MCF 10A (cell line): ENCODE results near the gene SUPT4H1. TPM values are rescaled to one million over a fixed set of nuclear protein-coding genes. Genes with fewer than 3 reads are reported as not detected.

Source experiments
- BruUV-seq: library from RNA; stranded (reverse); fragments of 400-500 nt; replicated peaks from 2 replicates; lab custom pipeline; 2021; lab: Mats Ljungman, UMichigan
- CTCF ChIA-PET: fragments of 300-600 bp; sonication (Branson Sonifier 250); formaldehyde crosslinking; extraction: SDS; loops from one replicate; lab custom pipeline; 2021; ENCODE audit warnings: antibody characterized with exemption, inconsistent platforms; lab: Yijun Ruan, JAX
- POLR2A ChIA-PET: fragments of 300-600, 350-650 bp; sonication (Branson Sonifier 250); formaldehyde crosslinking; extraction: SDS; loops from one replicate; lab custom pipeline; 2020; ENCODE audit warnings: antibody characterized with exemption, inconsistent platforms; lab: Yijun Ruan, JAX
- DNase-seq: peaks from one replicate; pipeline ENCODE4 v3.0.0-alpha.2; 2018; ENCODE audit not compliant: unreplicated experiment
- H3K27ac Mint-ChIP-seq: one replicate; pipeline ENCODE4 v1.8.0; 2022; ENCODE audit warnings: mild to moderate bottlenecking, low read depth, mixed read lengths; ENCODE audit not compliant: unreplicated experiment
- H3K27me3 Mint-ChIP-seq: one replicate; pipeline ENCODE4 v1.8.0; 2022; ENCODE audit warnings: mixed read lengths; ENCODE audit not compliant: insufficient read depth, unreplicated experiment
- H3K36me3 Mint-ChIP-seq: one replicate; pipeline ENCODE4 v1.8.0; 2022; ENCODE audit warnings: mild to moderate bottlenecking, moderate library complexity, mixed read lengths; ENCODE audit not compliant: insufficient read depth, unreplicated experiment
- H3K4me1 Mint-ChIP-seq: one replicate; pipeline ENCODE4 v1.8.0; 2022; ENCODE audit warnings: mixed read lengths; ENCODE audit not compliant: insufficient read depth, unreplicated experiment
- H3K4me3 Mint-ChIP-seq: one replicate; pipeline ENCODE4 v1.8.0; 2022; ENCODE audit warnings: mild to moderate bottlenecking, moderate library complexity, mixed read lengths; ENCODE audit not compliant: unreplicated experiment
- H3K9me3 Mint-ChIP-seq: one replicate; pipeline ENCODE4 v1.8.0; 2022; ENCODE audit warnings: mixed read lengths; ENCODE audit not compliant: unreplicated experiment
- intact Hi-C: fragments of 100-400 bp; cut with micrococcal nuclease; formaldehyde crosslinking; loops from 2 replicates; pipeline ENCODE4 v1.14.1; 2022
- total RNA-seq: library from RNA; stranded (reverse); gene quantifications from 2 replicates; pipeline ENCODE4 v1.2.3, GENCODE V29; 2022
- TF ChIP-seq, protein P1 (sequence below): fragments of 200-600 bp; IDR thresholded peaks from one replicate; pipeline ENCODE4 v1.8.0; 2022; ENCODE audit warnings: antibody characterized with exemption, mild to moderate bottlenecking; ENCODE audit not compliant: unreplicated experiment

SUPT4H1 gene
- total RNA-seq, 1 experiment from 2014 or later = 63.4 TPM

DNA sequence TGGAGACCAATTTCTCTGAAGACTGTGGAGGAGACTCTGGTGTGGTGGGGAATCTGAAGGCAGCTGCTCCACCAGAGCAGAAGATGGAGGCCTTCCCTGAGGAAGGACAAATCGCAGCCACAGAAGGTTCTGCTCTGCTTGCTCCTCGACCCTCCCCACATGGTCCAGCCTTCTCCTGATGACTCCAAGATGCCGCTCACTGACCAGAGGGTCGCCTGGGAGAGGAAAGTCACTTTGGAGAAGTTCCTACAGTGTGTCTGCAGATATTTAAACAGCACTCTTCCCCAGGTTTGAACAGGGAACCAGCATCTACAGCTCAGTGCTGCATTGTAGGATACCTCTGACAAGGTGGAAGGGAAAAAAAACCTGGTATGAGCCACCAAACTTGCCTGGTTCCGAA is 21.0 kb upstream of the SUPT4H1 start:
- POLR2A ChIA-PET = interaction anchor here (1.3 kb wide), 1 partner anchor 10 kb away, joined by 4 read pairs; no protein-coding TSS in a partner anchor
- intact Hi-C loops = no loop called here
- CTCF ChIA-PET = interaction anchor here (0.6 to 1.8 kb wide), 2 partner anchors 9 to 15 kb away, joined by 3 to 4 read pairs; no protein-coding TSS in a partner anchor
- H3K9me3 Mint-ChIP-seq = no peaks in the 10 kb centered on the region
- H3K27me3 Mint-ChIP-seq = no peaks in the 10 kb centered on the region
- no peak overlapping the region for H3K27ac Mint-ChIP-seq
- BruUV-seq = no TSS peak
- peaks cover 5% of the 10 kb centered on the region for H3K4me1 Mint-ChIP-seq
- DNase-seq = no peak
- H3K36me3 Mint-ChIP-seq = no peaks in the 10 kb centered on the region
- no peak overlapping the region for H3K4me3 Mint-ChIP-seq
- TF ChIP-seq, protein P1, sequence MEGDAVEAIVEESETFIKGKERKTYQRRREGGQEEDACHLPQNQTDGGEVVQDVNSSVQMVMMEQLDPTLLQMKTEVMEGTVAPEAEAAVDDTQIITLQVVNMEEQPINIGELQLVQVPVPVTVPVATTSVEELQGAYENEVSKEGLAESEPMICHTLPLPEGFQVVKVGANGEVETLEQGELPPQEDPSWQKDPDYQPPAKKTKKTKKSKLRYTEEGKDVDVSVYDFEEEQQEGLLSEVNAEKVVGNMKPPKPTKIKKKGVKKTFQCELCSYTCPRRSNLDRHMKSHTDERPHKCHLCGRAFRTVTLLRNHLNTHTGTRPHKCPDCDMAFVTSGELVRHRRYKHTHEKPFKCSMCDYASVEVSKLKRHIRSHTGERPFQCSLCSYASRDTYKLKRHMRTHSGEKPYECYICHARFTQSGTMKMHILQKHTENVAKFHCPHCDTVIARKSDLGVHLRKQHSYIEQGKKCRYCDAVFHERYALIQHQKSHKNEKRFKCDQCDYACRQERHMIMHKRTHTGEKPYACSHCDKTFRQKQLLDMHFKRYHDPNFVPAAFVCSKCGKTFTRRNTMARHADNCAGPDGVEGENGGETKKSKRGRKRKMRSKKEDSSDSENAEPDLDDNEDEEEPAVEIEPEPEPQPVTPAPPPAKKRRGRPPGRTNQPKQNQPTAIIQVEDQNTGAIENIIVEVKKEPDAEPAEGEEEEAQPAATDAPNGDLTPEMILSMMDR = no peak

DNA sequence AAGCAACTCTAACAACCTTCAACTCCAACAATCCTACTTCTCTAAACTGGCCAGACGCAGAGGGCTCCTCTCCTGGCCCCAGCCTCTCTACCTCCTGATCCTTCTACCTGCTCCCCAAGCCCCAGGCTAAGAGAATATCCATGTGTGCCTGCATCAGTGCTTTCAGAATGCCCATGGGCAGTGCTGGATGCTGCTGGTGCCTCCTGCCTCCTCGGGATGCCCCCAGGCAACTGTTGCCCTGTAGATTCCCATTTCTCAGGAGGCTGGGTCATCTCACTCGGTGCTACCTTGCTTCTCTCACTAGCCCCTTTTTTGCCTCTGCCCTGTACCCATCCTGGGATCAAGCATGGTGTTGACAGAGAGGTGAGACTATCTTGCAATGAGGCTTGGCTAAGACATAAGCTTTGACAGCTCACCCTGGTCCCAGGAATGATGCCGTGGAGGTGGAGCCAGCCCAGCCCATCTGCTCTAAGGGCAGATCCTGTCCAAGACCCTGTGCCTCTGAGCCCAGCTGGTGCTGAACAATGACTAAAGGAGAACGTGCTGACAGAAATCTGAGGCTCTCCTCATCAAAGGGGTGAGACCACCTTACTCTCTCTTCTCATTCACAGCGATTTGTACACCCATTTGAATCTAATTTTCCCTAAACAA is 19.4 kb upstream of the SUPT4H1 start:
- no TSS peak for BruUV-seq
- no peak for DNase-seq
- H3K9me3 Mint-ChIP-seq = no peaks in the 10 kb centered on the region
- CTCF ChIA-PET = interaction anchor here (0.9 to 1.8 kb wide), 2 partner anchors 7 to 13 kb away, joined by 3 to 4 read pairs; no protein-coding TSS in a partner anchor
- H3K27ac Mint-ChIP-seq = no peak overlapping the region
- no peaks in the 10 kb centered on the region for H3K27me3 Mint-ChIP-seq
- TF ChIP-seq, protein P1 = no peak
- peaks cover 5% of the 10 kb centered on the region for H3K4me1 Mint-ChIP-seq
- H3K4me3 Mint-ChIP-seq = no peak overlapping the region
- intact Hi-C loops = no loop called here
- POLR2A ChIA-PET = interaction anchor here (1.1 to 1.3 kb wide), 2 partner anchors 9 to 45 kb away, joined by 4 read pairs; no protein-coding TSS in a partner anchor
- no peaks in the 10 kb centered on the region for H3K36me3 Mint-ChIP-seq

DNA sequence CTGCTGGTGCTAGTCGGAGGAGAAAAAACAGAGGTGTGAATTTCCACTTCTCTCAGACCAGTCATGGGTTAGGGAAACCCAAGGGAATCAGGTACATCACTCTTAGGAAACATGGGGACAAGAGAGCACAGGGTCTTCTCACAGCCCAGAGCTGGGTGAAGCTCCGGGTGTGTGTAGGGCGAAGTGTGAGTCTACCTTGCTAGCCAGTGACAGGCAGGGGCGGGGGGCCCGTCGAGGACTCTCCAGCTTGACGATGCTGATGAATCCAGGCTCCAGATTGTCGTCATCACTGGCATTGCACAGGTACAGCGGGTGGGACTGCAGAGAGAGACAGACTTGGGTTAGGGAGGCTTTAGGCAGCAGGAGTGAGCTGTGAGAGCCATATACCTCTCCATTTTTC is 18.7 kb upstream of the SUPT4H1 start:
- no peaks in the 10 kb centered on the region for H3K9me3 Mint-ChIP-seq
- no peaks in the 10 kb centered on the region for H3K27me3 Mint-ChIP-seq
- DNase-seq = no peak
- no peak overlapping the region for H3K4me3 Mint-ChIP-seq
- H3K27ac Mint-ChIP-seq = no peak overlapping the region
- H3K4me1 Mint-ChIP-seq = peaks cover 5% of the 10 kb centered on the region
- intact Hi-C loops = no loop called here
- TF ChIP-seq, protein P1 = no peak
- no TSS peak for BruUV-seq
- no peaks in the 10 kb centered on the region for H3K36me3 Mint-ChIP-seq
- ChIA-PET POLR2A (interaction anchor here (0.5 kb wide), 1 partner anchor 1372 kb away, joined by 3 read pairs; no protein-coding TSS in a partner anchor), CTCF (interaction anchor here (0.9 kb wide), 1 partner anchor 14 kb away, joined by 3 read pairs; no protein-coding TSS in a partner anchor)

DNA sequence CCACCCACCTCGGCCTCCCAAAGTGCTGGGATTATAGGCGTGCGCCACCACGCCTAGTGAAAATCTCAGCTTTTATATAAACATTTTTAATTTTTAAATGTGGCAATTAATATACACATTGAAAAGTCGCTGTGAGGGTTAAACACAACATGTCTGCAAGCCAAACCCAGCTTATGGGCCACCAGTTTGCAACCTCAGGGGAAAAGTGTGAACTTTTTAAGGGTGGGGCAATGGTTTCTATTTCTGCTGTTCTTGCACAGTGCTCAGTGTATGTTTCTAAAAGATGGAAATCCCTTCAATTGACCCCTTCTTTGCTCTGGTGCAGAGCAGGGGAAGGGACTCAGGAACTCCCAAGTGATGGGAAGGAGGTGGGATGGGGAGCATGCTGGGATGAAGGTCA is 18.3 kb upstream of the SUPT4H1 start:
- TF ChIP-seq, protein P1 = no peak
- no peak for DNase-seq
- H3K9me3 Mint-ChIP-seq = no peaks in the 10 kb centered on the region
- peaks cover 2% of the 10 kb centered on the region for H3K36me3 Mint-ChIP-seq
- no peaks in the 10 kb centered on the region for H3K27me3 Mint-ChIP-seq
- intact Hi-C loops = no loop called here
- BruUV-seq = no TSS peak
- ChIA-PET POLR2A (interaction anchor here (0.5 to 1.7 kb wide), 3 partner anchors 18 to 1372 kb away, joined by 3 to 6 read pairs (median 3); partner anchors contain the start of genes RNF43 and SUPT4H1), CTCF (no interaction called here)
- no peak overlapping the region for H3K27ac Mint-ChIP-seq
- H3K4me1 Mint-ChIP-seq = peaks cover 5% of the 10 kb centered on the region
- H3K4me3 Mint-ChIP-seq = no peak overlapping the region
